Suprapubic skin (tissue), 4 donors: ENCODE measurements around the gene MTARC2. TPM values are rescaled to one million over a fixed set of nuclear protein-coding genes. Genes with fewer than 3 reads are reported as not detected.
"Not testable (repeated sequence)": the region's sequence is repeated elsewhere in the genome, so short reads cannot be mapped to it uniquely, and the experiment has no call there.

Source experiments
- DNase-seq, 2 donors: peaks; one replicate each; pipeline ENCODE4 v3.0.0-alpha.2; 2019; ENCODE audit warnings: low spot score in 2 of 2
- H3K27ac ChIP-seq: fragments of 200-600 bp; sonication (generic); one replicate; pipeline ENCODE4 v1.5.1; 2019
- H3K27me3 ChIP-seq: fragments of 200-600 bp; sonication (generic); one replicate; pipeline ENCODE4 v1.5.1; 2019
- H3K36me3 ChIP-seq: fragments of 200-600 bp; sonication (generic); one replicate; pipeline ENCODE4 v1.5.1; 2019
- H3K4me1 ChIP-seq: fragments of 200-600 bp; sonication (generic); one replicate; pipeline ENCODE4 v1.5.1; 2019
- H3K4me3 ChIP-seq: fragments of 200-600 bp; sonication (generic); one replicate; pipeline ENCODE4 v1.5.1; 2019; ENCODE audit warnings: mild to moderate bottlenecking
- H3K9me3 ChIP-seq: fragments of 200-600 bp; sonication (generic); one replicate; pipeline ENCODE4 v1.5.1; 2019
- EP300 ChIP-seq: sonication (generic); formaldehyde crosslinking; IDR thresholded peaks from one replicate; pipeline ENCODE4 v1.6.1; 2017; ENCODE audit warnings: antibody characterized with exemption
- POLR2A ChIP-seq, 2 donors: fragments of 450-650 bp; IDR thresholded peaks; one replicate each; pipeline ENCODE4 v1.6.1; 2017; ENCODE audit warnings: antibody characterized with exemption in 2 of 2, mild to moderate bottlenecking in 2 of 2, moderate library complexity in 2 of 2
- POLR2AphosphoS5 ChIP-seq, 3 donors: sonication (generic); formaldehyde crosslinking; IDR thresholded peaks; one replicate each; pipeline ENCODE4 v1.6.1; 2017; ENCODE audit warnings: antibody characterized with exemption in 3 of 3
- WGBS: methylation state at CpG from one replicate; pipeline ENCODE4 v1.1.5; 2018; 5-methylcytosine and 5-hydroxymethylcytosine counted together
- total RNA-seq, 4 donors: library from RNA; depleted of rRNA; stranded (reverse); fragments of >200 nt; gene quantifications; one replicate each; pipeline ENCODE4 v1.1.0, GENCODE V29; 2016
- TF ChIP-seq, protein P1 (sequence below), 2 donors: fragments of 200-600 bp in 1 of 2; fragments of 450-650 bp in 1 of 2; sonication (generic) in 1 of 2; IDR thresholded peaks; one replicate each; pipeline ENCODE4 v1.5.1; 2016 to 2019; ENCODE audit warnings: antibody characterized with exemption in 2 of 2, mild to moderate bottlenecking in 1 of 2, moderate library complexity in 1 of 2

The MTARC2 gene
- total RNA-seq, 4 donors from 2014 or later, result 3.4 to 5.3 (median 4.1) TPM

DNA sequence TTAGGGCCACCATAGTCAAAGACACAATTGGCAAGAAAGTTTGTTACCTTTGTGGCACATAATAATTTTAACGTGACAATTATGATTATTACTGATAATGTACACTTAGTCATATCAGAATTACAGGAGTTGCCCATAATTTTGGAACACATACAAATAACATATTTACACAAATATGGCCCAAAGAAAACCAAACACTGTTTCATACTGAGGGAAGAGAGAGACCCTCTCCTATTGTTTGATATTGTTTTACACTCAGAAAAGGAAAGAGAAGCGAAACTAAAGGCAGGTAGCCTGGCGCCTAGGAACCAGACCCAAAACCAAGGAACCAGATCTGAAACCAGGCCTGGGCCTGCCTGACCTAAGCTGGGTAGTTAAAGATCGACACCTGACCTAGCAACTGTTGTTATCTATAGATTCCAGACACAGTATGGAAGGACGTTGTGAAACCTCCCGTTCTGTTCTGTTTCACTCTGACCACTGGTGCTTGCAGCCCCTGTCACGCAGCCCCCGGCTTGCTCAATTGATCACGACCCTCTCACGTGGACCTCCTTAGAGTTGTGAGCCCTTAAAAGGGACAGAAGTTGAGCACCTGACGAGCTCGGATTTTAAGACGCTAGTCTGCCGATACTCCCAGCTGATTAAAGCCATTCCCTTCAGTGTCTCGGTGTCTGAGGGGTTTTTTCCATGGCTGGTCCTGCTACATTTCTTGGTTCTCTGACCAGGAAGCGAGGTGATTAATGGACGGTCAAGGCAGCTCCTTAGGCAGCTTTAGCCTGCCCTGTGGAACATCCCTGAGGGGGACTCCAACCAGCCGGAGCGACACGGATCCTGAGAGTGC, 30.1 kb upstream of the MTARC2 start:
- no peak overlapping the region for H3K27ac ChIP-seq
- H3K9me3 ChIP-seq, result no peaks in the 10 kb centered on the region
- no peaks in the 10 kb centered on the region for H3K4me1 ChIP-seq
- DNase-seq, result no peak
- H3K36me3 ChIP-seq, result no peaks in the 10 kb centered on the region
- TF ChIP-seq, protein P1, sequence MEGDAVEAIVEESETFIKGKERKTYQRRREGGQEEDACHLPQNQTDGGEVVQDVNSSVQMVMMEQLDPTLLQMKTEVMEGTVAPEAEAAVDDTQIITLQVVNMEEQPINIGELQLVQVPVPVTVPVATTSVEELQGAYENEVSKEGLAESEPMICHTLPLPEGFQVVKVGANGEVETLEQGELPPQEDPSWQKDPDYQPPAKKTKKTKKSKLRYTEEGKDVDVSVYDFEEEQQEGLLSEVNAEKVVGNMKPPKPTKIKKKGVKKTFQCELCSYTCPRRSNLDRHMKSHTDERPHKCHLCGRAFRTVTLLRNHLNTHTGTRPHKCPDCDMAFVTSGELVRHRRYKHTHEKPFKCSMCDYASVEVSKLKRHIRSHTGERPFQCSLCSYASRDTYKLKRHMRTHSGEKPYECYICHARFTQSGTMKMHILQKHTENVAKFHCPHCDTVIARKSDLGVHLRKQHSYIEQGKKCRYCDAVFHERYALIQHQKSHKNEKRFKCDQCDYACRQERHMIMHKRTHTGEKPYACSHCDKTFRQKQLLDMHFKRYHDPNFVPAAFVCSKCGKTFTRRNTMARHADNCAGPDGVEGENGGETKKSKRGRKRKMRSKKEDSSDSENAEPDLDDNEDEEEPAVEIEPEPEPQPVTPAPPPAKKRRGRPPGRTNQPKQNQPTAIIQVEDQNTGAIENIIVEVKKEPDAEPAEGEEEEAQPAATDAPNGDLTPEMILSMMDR (IDR thresholded peaks at IDR 0.05), result no peak
- H3K4me3 ChIP-seq, result no peak overlapping the region
- no peaks in the 10 kb centered on the region for H3K27me3 ChIP-seq
- 84% methylated on average over 16 of the region's 20 CpGs for WGBS

DNA sequence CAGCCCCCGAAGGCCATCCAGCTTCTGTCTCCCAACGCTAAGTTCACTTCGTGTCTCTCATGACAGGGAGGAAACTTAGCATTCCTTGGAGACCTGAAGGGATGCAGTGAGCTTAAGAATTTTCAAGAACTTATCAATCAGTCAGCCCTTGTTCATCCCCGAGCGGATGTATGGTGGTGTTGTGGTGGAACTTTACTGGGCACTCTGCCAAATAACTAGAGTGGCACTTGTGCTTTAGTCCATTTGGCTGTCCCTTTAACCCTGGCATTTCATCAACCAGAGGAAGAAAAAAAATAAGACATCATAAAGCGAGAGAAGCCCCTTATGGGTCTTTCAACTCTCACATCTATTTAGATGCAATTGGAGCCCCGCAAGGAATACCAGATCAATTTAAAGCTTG, 26.9 kb upstream of the MTARC2 start:
- not testable (repeated sequence) for DNase-seq, H3K9me3 ChIP-seq, H3K27me3 ChIP-seq, H3K36me3 ChIP-seq, H3K4me1 ChIP-seq, H3K4me3 ChIP-seq, H3K27ac ChIP-seq
- WGBS, result 79% methylated on average over 7 of the region's 7 CpGs

DNA sequence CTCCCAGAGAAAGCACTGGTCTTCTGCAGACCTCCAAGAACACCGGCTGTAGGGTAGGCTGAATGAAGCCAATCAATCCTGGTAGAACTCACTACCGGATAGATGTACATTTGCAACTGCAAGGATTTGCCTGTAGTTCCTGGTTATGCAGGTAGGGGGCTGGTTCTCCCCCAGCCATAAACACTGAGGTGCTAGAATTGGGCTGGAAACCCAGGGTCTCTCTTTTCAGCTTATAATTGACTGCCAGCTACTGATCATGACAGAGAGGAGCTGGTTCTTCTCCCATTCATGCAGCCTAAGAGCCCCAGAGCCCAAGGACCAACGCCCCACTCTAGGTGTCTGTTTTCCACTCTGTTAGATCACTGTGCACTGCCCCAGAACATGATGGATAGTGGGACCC, 21.5 kb upstream of the MTARC2 start:
- Histone ChIP-seq H3K4me1 (no peaks in the 10 kb centered on the region), H3K4me3 (no peak overlapping the region), H3K27ac (no peak overlapping the region), H3K27me3 (no peaks in the 10 kb centered on the region), H3K36me3 (no peaks in the 10 kb centered on the region), H3K9me3 (no peaks in the 10 kb centered on the region)
- WGBS, result 73% methylated on average over 3 of the region's 3 CpGs
- TF ChIP-seq EP300 (no peak), POLR2AphosphoS5 (IDR thresholded peaks at IDR 0.05) (no peak), POLR2A (IDR thresholded peaks at IDR 0.05) (no peak)
- TF ChIP-seq, protein P1 (IDR thresholded peaks at IDR 0.05), result no peak
- DNase-seq, result no peak

DNA sequence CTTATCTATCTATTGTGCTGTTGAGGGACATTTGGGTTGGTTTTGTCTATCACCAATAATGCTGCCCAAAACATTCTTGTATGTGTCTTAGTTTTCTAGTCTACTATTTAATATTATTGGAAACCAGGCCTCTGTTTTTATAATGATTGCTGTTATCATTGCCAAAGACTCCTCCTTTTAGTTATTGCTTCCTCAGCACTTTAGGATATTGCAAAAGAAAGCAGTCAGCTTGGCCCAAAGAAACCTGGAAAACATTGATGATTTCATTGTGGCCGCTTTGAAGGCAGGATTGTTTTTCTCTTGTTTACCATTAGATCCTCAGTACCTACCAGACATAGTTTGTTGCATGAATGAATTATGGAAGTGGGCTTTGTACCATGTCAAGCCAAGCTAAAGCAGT, 20.6 kb upstream of the MTARC2 start:
- no peak for TF ChIP-seq POLR2AphosphoS5 (IDR thresholded peaks at IDR 0.05)
- no peak for TF ChIP-seq POLR2A (IDR thresholded peaks at IDR 0.05)
- TF ChIP-seq, protein P1 (IDR thresholded peaks at IDR 0.05), result no peak
- no peak for TF ChIP-seq EP300
- Histone ChIP-seq H3K36me3 (no peaks in the 10 kb centered on the region), H3K4me1 (peaks cover 2% of the 10 kb centered on the region), H3K27ac (no peak overlapping the region), H3K4me3 (no peak overlapping the region), H3K27me3 (no peaks in the 10 kb centered on the region), H3K9me3 (no peaks in the 10 kb centered on the region)
- 78% methylated on average over 1 of the region's 1 CpG for WGBS
- DNase-seq, result no peak

DNA sequence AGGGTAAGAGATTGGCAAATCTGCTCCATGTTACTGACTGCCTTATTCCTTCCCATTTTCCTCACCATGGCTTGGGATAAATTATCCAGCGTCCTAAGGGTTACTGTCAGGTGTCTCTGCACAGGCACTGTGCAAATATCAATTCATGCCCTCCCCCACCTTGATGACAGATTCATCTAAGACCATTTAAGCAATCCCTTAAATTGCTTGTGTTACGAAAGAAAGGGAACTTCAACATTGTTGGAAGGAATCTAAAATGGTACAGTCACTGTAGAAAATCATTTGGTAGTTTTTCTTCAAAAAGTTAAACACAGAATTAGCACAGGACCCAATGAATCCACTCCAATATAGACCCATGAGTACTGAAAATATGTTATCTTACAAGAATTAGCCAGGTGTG, 17.6 kb upstream of the MTARC2 start:
- 91% methylated on average over 2 of the region's 2 CpGs for WGBS
- peaks cover 15% of the 10 kb centered on the region for H3K4me1 ChIP-seq

More for the DNA sequence above, 17.6 kb upstream of the MTARC2 start:
- Histone ChIP-seq H3K27ac (no peak overlapping the region), H3K9me3 (no peaks in the 10 kb centered on the region), H3K4me3 (no peak overlapping the region), H3K36me3 (no peaks in the 10 kb centered on the region), H3K27me3 (no peaks in the 10 kb centered on the region)
- TF ChIP-seq, protein P1 (IDR thresholded peaks at IDR 0.05), result no peak
- TF ChIP-seq POLR2A (IDR thresholded peaks at IDR 0.05) (no peak), EP300 (no peak), POLR2AphosphoS5 (IDR thresholded peaks at IDR 0.05) (no peak)
- DNase-seq, result no peak
